ENCODE measurements around the gene GPR15. TPM values are rescaled to one million over a fixed set of nuclear protein-coding genes. Genes with fewer than 3 reads are reported as not detected.

Gene GPR15
- polyA plus RNA-seq (ENCODE audit: insufficient read length in 4 of 4): not detected

- DNase-seq (ENCODE audit: low read depth in 4 of 4, low spot score in 3 of 4): no peak
These were observed at the start of gene GPR15 for GRCh38 chr3:98531622-98532274. GPR15 (plus strand) TSS chr3:98531978; CDS start chr3:98532034, 56 bp downstream.

GRCh38 chr3:98482717-98483482 lies 48.9 kb upstream of the GPR15 start:
- no peak for DNase-seq (ENCODE audit: low read depth in 4 of 4, low spot score in 3 of 4)

GRCh38 chr3:98483626-98484025 lies 48.2 kb upstream of the GPR15 start:
- DNase-seq (ENCODE audit: low read depth in 4 of 4, low spot score in 3 of 4): no peak

GRCh38 chr3:98497381-98497780 lies 34.4 kb upstream of the GPR15 start, which contains the start of gene OR5K2:
OR5K2 (plus strand) TSS chr3:98497681; CDS start chr3:98497681, 0 bp downstream.
- no peak for DNase-seq (ENCODE audit: low read depth in 4 of 4, low spot score in 3 of 4)

- no peak for DNase-seq (ENCODE audit: low read depth in 4 of 4, low spot score in 3 of 4)
These were observed 31.8 kb upstream of the GPR15 start for GRCh38 chr3:98500019-98500418.

GRCh38 chr3:98501270-98501669 lies 30.5 kb upstream of the GPR15 start:
- no peak for DNase-seq (ENCODE audit: low read depth in 4 of 4, low spot score in 3 of 4)

- no peak for DNase-seq (ENCODE audit: low read depth in 4 of 4, low spot score in 3 of 4)
These were observed 29.8 kb upstream of the GPR15 start for GRCh38 chr3:98501863-98502576.

GRCh38 chr3:98504539-98504938 lies 27.2 kb upstream of the GPR15 start:
- no peak for DNase-seq (ENCODE audit: low read depth in 4 of 4, low spot score in 3 of 4)

GRCh38 chr3:98508582-98508981 lies 23.2 kb upstream of the GPR15 start:
- DNase-seq (ENCODE audit: low read depth in 4 of 4, low spot score in 3 of 4): no peak

GRCh38 chr3:98512576-98512975 lies 19.2 kb upstream of the GPR15 start:
- DNase-seq (ENCODE audit: low read depth in 4 of 4, low spot score in 3 of 4): no peak

- DNase-seq (ENCODE audit: low read depth in 4 of 4, low spot score in 3 of 4): no peak
These were observed 18.7 kb upstream of the GPR15 start for GRCh38 chr3:98513091-98513511.

- no peak for DNase-seq (ENCODE audit: low read depth in 4 of 4, low spot score in 3 of 4)
These were observed 18.0 kb upstream of the GPR15 start for GRCh38 chr3:98513736-98514135.

- no peak for DNase-seq (ENCODE audit: low read depth in 4 of 4, low spot score in 3 of 4)
These were observed 16.8 kb upstream of the GPR15 start for GRCh38 chr3:98514948-98515347.

GRCh38 chr3:98518816-98519215 lies 13.0 kb upstream of the GPR15 start:
- no peak for DNase-seq (ENCODE audit: low read depth in 4 of 4, low spot score in 3 of 4)

GRCh38 chr3:98519351-98519750 lies 12.4 kb upstream of the GPR15 start:
- no peak for DNase-seq (ENCODE audit: low read depth in 4 of 4, low spot score in 3 of 4)

- peak; percentile 41 to 54 (median 48) for DNase-seq (ENCODE audit: low read depth in 4 of 4, low spot score in 3 of 4)
These were observed 9.8 kb upstream of the GPR15 start for GRCh38 chr3:98521897-98522543.

GRCh38 chr3:98522544-98523281 lies 9.1 kb upstream of the GPR15 start, which contains the start of gene CLDND1:
CLDND1 (minus strand) TSS chr3:98522902; CDS start chr3:98521424, 1,478 bp downstream.
- DNase-seq (ENCODE audit: low read depth in 4 of 4, low spot score in 3 of 4): peak; percentile 88 to 93 (median 92)

- no peak for DNase-seq (ENCODE audit: low read depth in 4 of 4, low spot score in 3 of 4)
These were observed 6.3 kb upstream of the GPR15 start for GRCh38 chr3:98525494-98525893.

GRCh38 chr3:98528474-98529346 lies 3.1 kb upstream of the GPR15 start:
- DNase-seq (ENCODE audit: low read depth in 4 of 4, low spot score in 3 of 4): no peak
